NB4 (cell line): Measurements from ENCODE around the gene PRCC.

ENCODE experiments used
- DNase-seq: peaks from one replicate; pipeline ENCODE4 v3.0.0; 2010; ENCODE audit warnings: low read depth
- H3K4me3 ChIP-seq: one replicate; pipeline ENCODE4 v1.5.1; 2011; ENCODE audit warnings: mild to moderate bottlenecking, low read depth, low read length, moderate library complexity
- MYC ChIP-seq: IDR thresholded peaks from 2 replicates; pipeline ENCODE4 v1.6.1; 2011; ENCODE audit warnings: low read depth, low read length
- POLR2A ChIP-seq: IDR thresholded peaks from 2 replicates; pipeline ENCODE4 v1.6.1; 2011; ENCODE audit warnings: mild to moderate bottlenecking; ENCODE audit not compliant: insufficient read length; ENCODE audit errors: extremely low read depth
- TF ChIP-seq, protein P1 (sequence below): IDR thresholded peaks from one replicate; pipeline ENCODE4 v1.5.1; 2012; ENCODE audit warnings: low read depth, low read length
- TF ChIP-seq, protein P2 (sequence below): IDR thresholded peaks from 2 replicates; pipeline ENCODE4 v1.6.1; 2011; ENCODE audit warnings: low read depth, low read length

The PRCC gene

DNA sequence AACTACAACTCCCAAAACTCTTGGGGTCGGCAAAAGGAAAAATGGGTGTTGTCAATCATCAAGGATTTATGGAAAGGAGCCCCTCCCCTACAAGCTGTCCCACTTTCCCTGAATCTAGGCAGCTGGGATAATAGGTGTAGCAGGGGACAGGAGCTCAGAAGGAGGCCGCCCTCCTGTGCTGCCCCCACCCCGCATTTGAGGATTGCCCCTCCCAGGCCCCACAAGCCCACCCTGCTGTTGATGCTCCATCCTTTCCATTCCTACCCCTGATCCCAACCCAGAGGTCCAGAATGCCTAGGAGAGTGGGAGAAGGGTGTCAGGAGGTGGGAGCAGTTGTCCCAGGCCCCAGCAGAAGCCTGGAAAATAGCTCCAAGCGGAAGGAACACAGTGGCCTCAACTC lies 24.5 kb upstream of the PRCC start:
- no peak for DNase-seq
- TF ChIP-seq, protein P1, sequence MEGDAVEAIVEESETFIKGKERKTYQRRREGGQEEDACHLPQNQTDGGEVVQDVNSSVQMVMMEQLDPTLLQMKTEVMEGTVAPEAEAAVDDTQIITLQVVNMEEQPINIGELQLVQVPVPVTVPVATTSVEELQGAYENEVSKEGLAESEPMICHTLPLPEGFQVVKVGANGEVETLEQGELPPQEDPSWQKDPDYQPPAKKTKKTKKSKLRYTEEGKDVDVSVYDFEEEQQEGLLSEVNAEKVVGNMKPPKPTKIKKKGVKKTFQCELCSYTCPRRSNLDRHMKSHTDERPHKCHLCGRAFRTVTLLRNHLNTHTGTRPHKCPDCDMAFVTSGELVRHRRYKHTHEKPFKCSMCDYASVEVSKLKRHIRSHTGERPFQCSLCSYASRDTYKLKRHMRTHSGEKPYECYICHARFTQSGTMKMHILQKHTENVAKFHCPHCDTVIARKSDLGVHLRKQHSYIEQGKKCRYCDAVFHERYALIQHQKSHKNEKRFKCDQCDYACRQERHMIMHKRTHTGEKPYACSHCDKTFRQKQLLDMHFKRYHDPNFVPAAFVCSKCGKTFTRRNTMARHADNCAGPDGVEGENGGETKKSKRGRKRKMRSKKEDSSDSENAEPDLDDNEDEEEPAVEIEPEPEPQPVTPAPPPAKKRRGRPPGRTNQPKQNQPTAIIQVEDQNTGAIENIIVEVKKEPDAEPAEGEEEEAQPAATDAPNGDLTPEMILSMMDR: no peak
- TF ChIP-seq MYC: no peak
- TF ChIP-seq POLR2A: no peak
- TF ChIP-seq, protein P2, sequence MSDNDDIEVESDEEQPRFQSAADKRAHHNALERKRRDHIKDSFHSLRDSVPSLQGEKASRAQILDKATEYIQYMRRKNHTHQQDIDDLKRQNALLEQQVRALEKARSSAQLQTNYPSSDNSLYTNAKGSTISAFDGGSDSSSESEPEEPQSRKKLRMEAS: no peak
- H3K4me3 ChIP-seq: no peak overlapping the region

DNA sequence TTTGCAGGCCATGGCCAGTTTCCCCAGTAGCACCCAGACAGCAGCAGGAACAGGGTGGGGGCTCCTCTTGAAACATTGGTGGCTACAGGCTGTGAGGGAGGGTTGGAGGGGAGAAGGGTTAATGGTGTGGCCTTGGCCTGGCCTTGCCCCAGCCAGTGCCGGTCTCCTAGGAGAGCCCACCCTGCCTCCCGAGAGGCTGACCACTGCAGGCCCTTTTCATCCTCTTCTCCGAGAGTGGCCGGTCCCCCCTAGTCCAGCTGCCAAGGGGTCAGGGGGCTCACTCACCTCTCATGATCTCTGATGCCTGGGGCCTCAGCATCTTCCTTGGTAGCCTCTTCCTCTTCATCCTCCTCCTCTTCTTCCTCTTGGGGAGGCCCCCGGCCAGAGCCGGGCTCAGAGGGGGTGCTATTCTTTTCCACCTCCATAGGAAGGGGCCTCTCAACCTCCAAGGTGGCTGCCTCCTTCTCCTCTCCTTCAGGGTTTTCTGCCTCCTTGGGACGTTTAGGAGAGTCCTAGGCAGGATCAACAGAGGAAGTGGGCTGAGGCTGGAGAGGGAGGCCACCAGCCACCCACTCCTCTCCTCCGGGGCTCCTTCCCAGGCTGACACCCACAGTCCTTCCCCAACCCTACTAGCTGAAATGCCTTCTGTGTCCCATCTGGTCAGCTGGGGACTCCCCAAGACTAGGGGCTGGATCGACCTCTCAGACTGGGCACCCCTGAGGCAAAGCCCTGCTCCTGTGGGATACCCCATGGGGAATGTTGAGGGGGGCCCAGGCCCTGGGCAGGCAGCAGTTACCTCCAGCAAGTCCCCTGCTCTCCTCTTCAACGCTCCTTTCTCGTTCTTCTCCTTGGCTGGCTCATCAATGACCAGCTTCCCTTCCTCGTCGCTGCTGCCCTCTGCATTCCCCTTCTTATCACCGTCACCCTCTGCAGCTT lies 23.7 kb upstream of the PRCC start:
- DNase-seq: no peak
- no peak overlapping the region for H3K4me3 ChIP-seq
- TF ChIP-seq POLR2A: no peak
- TF ChIP-seq, protein P1: no peak
- TF ChIP-seq, protein P2: no peak
- TF ChIP-seq MYC: no peak

DNA sequence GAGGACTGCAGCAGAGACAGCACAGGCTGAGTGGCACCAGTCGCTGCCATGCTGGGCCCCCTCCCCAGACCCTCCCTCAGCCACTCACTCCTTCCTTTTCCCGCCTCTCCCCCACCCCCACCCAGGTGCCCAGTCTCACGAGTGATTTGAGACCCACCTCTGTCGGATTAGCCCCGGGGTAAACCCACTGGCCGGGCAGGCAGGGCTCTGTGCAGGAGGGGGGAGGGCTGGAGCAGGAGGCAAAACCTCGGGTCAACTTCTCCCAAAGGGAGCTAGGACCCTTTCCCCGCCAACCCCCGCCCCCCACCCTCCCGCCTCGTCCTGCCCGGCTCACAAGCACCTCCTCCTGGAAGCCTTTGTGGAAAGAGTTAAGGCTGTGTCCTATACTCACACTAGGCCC lies 23.0 kb upstream of the PRCC start:
- H3K4me3 ChIP-seq: no peak overlapping the region
- TF ChIP-seq, protein P2: no peak
- TF ChIP-seq, protein P1: no peak
- TF ChIP-seq MYC: no peak
- TF ChIP-seq POLR2A: no peak
- DNase-seq: no peak

DNA sequence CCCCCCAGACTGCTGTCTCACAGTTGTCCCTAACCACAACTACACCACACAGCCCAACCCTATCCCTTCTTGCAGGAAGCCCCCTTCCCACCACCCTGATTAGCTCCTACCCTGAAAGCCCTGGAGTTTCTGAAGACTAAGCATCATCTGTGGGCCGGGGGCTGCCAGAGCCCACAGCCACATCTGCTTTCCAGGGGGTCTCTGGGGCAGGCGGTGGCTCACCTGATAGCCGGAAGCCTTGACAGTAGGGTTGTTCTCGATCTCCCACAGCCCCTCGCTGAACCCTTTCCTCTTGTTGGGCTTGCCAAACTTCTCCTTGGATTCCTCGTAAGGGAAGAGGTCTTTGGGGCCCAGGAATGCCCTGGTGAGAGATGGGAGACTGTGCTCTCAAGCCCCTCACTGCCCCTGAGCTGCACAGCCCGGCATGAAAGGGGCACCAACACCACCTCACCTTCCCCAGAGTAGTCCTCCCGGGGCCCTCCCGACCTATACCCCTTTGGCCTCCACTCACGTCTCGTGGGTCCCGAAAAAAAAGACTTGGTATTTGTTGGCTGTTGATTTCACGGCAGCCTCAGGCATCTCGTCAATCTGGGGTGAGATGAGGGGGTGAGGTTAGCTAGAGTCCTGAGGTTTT lies 22.4 kb upstream of the PRCC start:
- TF ChIP-seq, protein P2: no peak
- no peak for TF ChIP-seq MYC
- TF ChIP-seq, protein P1: no peak
- no peak for TF ChIP-seq POLR2A
- no peak overlapping the region for H3K4me3 ChIP-seq
- DNase-seq: no peak

DNA sequence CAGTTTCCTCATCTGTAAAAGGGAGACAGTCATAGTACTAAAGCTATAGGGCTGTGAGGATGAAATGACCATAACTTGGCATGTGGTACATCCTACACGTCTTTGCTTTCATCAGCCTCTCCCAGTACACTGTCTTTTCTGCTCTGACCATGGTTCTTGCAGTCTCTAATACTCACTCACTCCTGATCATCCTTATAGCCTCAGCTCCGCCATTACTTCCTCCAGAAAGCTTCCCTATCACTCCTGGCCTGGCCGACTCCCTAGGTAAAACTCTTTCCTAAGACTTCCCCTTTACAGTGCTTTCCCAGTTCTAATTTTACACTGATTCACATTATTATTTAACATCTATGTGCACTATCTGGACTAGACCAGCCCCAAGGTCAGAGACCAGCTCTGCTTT lies 21.5 kb upstream of the PRCC start:
- H3K4me3 ChIP-seq: no peak overlapping the region
- DNase-seq: no peak
- TF ChIP-seq POLR2A (no peak), MYC (no peak)
- TF ChIP-seq, protein P2: no peak
- TF ChIP-seq, protein P1: no peak
